Trophoblast cell (in vitro differentiated cells and primary cell): ENCODE results near the gene REC114.

ENCODE experiments used
- DNase-seq, 2 donors: peaks; one replicate each; pipeline ENCODE4 v3.0.0-alpha.2; 2016
- H2AFZ ChIP-seq: 2 replicates; pipeline ENCODE4 v1.6.1; 2013; ENCODE audit warnings: low read length, moderate library complexity, mild to moderate bottlenecking; ENCODE audit not compliant: insufficient read depth, poor library complexity
- H2AK5ac ChIP-seq: 2 replicates; pipeline ENCODE4 v1.6.1; 2013; ENCODE audit warnings: mild to moderate bottlenecking, low read length
- H2BK120ac ChIP-seq: 2 replicates; pipeline ENCODE4 v1.6.1; 2013; ENCODE audit warnings: low read length, mild to moderate bottlenecking, moderate library complexity; ENCODE audit not compliant: insufficient read depth, poor library complexity
- H2BK12ac ChIP-seq: 2 replicates; pipeline ENCODE4 v1.6.1; 2013; ENCODE audit warnings: mild to moderate bottlenecking, low read length, moderate library complexity
- H2BK5ac ChIP-seq: 2 replicates; pipeline ENCODE4 v1.6.1; 2013; ENCODE audit warnings: low read length, low read depth, moderate library complexity, mild to moderate bottlenecking; ENCODE audit not compliant: poor library complexity
- H3K14ac ChIP-seq: 2 replicates; pipeline ENCODE4 v1.6.1; 2013; ENCODE audit warnings: mild to moderate bottlenecking, low read length
- H3K18ac ChIP-seq: 2 replicates; pipeline ENCODE4 v1.6.1; 2013; ENCODE audit warnings: mild to moderate bottlenecking, low read length
- H3K23ac ChIP-seq: 2 replicates; pipeline ENCODE4 v1.6.1; 2013; ENCODE audit warnings: low read length
- H3K27ac ChIP-seq: 2 replicates; pipeline ENCODE4 v1.5.1; 2013; ENCODE audit warnings: low read depth, mild to moderate bottlenecking, inconsistent platforms, low read length, moderate library complexity
- H3K27me3 ChIP-seq: 2 replicates; pipeline ENCODE4 v1.6.1; 2013; ENCODE audit warnings: inconsistent platforms, mild to moderate bottlenecking, low read length, moderate library complexity; ENCODE audit not compliant: insufficient read depth
- H3K36me3 ChIP-seq, 2 experiments: 1 replicate in 1 of 2; 2 replicates in 1 of 2; pipeline ENCODE4 v1.6.1; 2013; ENCODE audit warnings: low read length in 2 of 2, mild to moderate bottlenecking in 2 of 2, moderate library complexity in 1 of 2; ENCODE audit not compliant: insufficient read depth in 2 of 2, control insufficient read depth in 1 of 2
- H3K4ac ChIP-seq: 2 replicates; pipeline ENCODE4 v1.6.1; 2013; ENCODE audit warnings: low read depth, mild to moderate bottlenecking, low read length, moderate library complexity
- H3K4me1 ChIP-seq, 2 experiments: 1 replicate in 1 of 2; 2 replicates in 1 of 2; pipeline ENCODE4 v1.6.1; 2013; ENCODE audit warnings: low read length in 2 of 2, mild to moderate bottlenecking in 2 of 2, moderate library complexity in 1 of 2; ENCODE audit not compliant: insufficient read depth in 2 of 2, control insufficient read depth in 1 of 2
- H3K4me2 ChIP-seq: 2 replicates; pipeline ENCODE4 v1.6.1; 2013; ENCODE audit warnings: inconsistent platforms, mild to moderate bottlenecking, low read length, moderate library complexity
- H3K4me3 ChIP-seq: 2 replicates; pipeline ENCODE4 v1.5.1; 2013; ENCODE audit warnings: mild to moderate bottlenecking, low read depth, low read length, inconsistent platforms
- H3K79me1 ChIP-seq: one replicate; pipeline ENCODE4 v1.6.1; 2013; ENCODE audit warnings: low read length
- H3K79me2 ChIP-seq: 2 replicates; pipeline ENCODE4 v1.6.1; 2013; ENCODE audit warnings: low read length, mild to moderate bottlenecking; ENCODE audit not compliant: control insufficient read depth, insufficient read depth, poor library complexity
- H3K9ac ChIP-seq: 2 replicates; pipeline ENCODE4 v1.6.1; 2013; ENCODE audit warnings: mild to moderate bottlenecking, low read length
- H3K9me3 ChIP-seq: 2 replicates; pipeline ENCODE4 v1.6.1; 2013; ENCODE audit warnings: low read depth, mild to moderate bottlenecking, control low read depth, inconsistent platforms, low read length; ENCODE audit not compliant: insufficient read depth
- H4K12ac ChIP-seq: 2 replicates; pipeline ENCODE4 v1.6.1; 2013; ENCODE audit warnings: low read depth, mild to moderate bottlenecking, low read length, moderate library complexity
- H4K8ac ChIP-seq: 2 replicates; pipeline ENCODE4 v1.6.1; 2013; ENCODE audit warnings: low read depth, mild to moderate bottlenecking, low read length, moderate library complexity
- H4K91ac ChIP-seq: one replicate; pipeline ENCODE4 v1.6.1; 2013; ENCODE audit warnings: low read depth, mild to moderate bottlenecking, low read length, moderate library complexity
- WGBS: extraction: QIAGEN DNeasy Blood & Tissue Kit; methylation state at CpG from one replicate; pipeline ENCODE4 v1.1.7; 2013; ENCODE audit warnings: missing lambda C conversion rate; ENCODE audit not compliant: insufficient read length, insufficient coverage; ENCODE audit errors: extremely low coverage; 5-methylcytosine and 5-hydroxymethylcytosine counted together

The REC114 gene

GRCh38 chr15:73594109-73594508 lies 151.1 kb downstream of the REC114 start:
- no peak overlapping the region for H3K14ac ChIP-seq
- no peak overlapping the region for H2AK5ac ChIP-seq
- no peak for DNase-seq
- no peak overlapping the region for H3K4me2 ChIP-seq
- no peak overlapping the region for H3K23ac ChIP-seq
- no peak overlapping the region for H3K9ac ChIP-seq
- H4K8ac ChIP-seq: no peak overlapping the region
- no peak overlapping the region for H2BK12ac ChIP-seq
- H4K12ac ChIP-seq: no peak overlapping the region
- H2AFZ ChIP-seq: no peak overlapping the region
- no peaks in the 10 kb centered on the region for H3K27me3 ChIP-seq
- peaks cover 8% of the 10 kb centered on the region for H3K79me2 ChIP-seq
- no peak overlapping the region for H2BK120ac ChIP-seq
- no peak overlapping the region for H3K4me3 ChIP-seq
- no peak overlapping the region for H2BK5ac ChIP-seq
- H4K91ac ChIP-seq: no peak overlapping the region
- no peak overlapping the region for H3K4ac ChIP-seq
- H3K18ac ChIP-seq: no peak overlapping the region
- H3K36me3 ChIP-seq: peaks cover under 1 to 9% of the 10 kb centered on the region in 2 experiments
- H3K79me1 ChIP-seq: no peaks in the 10 kb centered on the region
- H3K27ac ChIP-seq: no peak overlapping the region
- peaks cover 0 to 5% of the 10 kb centered on the region in 2 experiments for H3K4me1 ChIP-seq
- no peaks in the 10 kb centered on the region for H3K9me3 ChIP-seq
- no CpG with 5 or more reads among the region's 2 CpGs for whole genome bisulfite sequencing

GRCh38 chr15:73596174-73596573 lies 153.2 kb downstream of the REC114 start:
- Histone ChIP-seq H4K8ac (no peak overlapping the region), H3K23ac (no peak overlapping the region), H3K18ac (no peak overlapping the region), H3K14ac (no peak overlapping the region), H3K79me2 (peaks cover 8% of the 10 kb centered on the region), H3K27ac (no peak overlapping the region), H3K79me1 (no peaks in the 10 kb centered on the region), H3K4ac (peak overlapping the region; percentile 47), H3K4me1 (peaks cover 2 to 13% of the 10 kb centered on the region in 2 experiments), H2AFZ (no peak overlapping the region), H2BK5ac (no peak overlapping the region), H2AK5ac (no peak overlapping the region), H4K91ac (no peak overlapping the region), H2BK12ac (no peak overlapping the region), H3K9ac (no peak overlapping the region), H3K27me3 (no peaks in the 10 kb centered on the region), H3K4me3 (no peak overlapping the region), H3K36me3 (peaks cover 0 to 9% of the 10 kb centered on the region in 2 experiments), H3K9me3 (no peaks in the 10 kb centered on the region), H2BK120ac (no peak overlapping the region), H3K4me2 (no peak overlapping the region), H4K12ac (no peak overlapping the region)
- no CpG with 5 or more reads among the region's 1 CpG for WGBS
- DNase-seq: peak in 1 of 2 donors; percentile 5

- Histone ChIP-seq H3K4me1 (peaks cover 6 to 19% of the 10 kb centered on the region in 2 experiments), H3K27ac (no peak overlapping the region), H2BK120ac (no peak overlapping the region), H3K9me3 (no peaks in the 10 kb centered on the region), H4K91ac (no peak overlapping the region), H2BK5ac (no peak overlapping the region), H3K4ac (peak overlapping the region; percentile 42), H3K4me3 (no peak overlapping the region), H3K9ac (no peak overlapping the region), H2AFZ (no peak overlapping the region), H2AK5ac (no peak overlapping the region), H3K27me3 (no peaks in the 10 kb centered on the region), H3K79me1 (no peaks in the 10 kb centered on the region), H3K14ac (no peak overlapping the region), H3K18ac (peak overlapping the region; percentile 57), H3K79me2 (peaks cover 5% of the 10 kb centered on the region), H2BK12ac (no peak overlapping the region), H3K4me2 (no peak overlapping the region), H3K23ac (no peak overlapping the region), H3K36me3 (peaks cover 0 to 5% of the 10 kb centered on the region in 2 experiments), H4K8ac (no peak overlapping the region), H4K12ac (no peak overlapping the region)
- no CpG with 5 or more reads among the region's 21 CpGs for WGBS
- DNase-seq: no peak
These were observed 154.2 kb downstream of the REC114 start for GRCh38 chr15:73597036-73597638.

- Histone ChIP-seq H2AFZ (no peak overlapping the region), H3K27ac (no peak overlapping the region), H3K9ac (no peak overlapping the region), H3K27me3 (no peaks in the 10 kb centered on the region), H3K36me3 (peaks cover 0 to 5% of the 10 kb centered on the region in 2 experiments), H3K79me1 (no peaks in the 10 kb centered on the region), H3K18ac (no peak overlapping the region), H3K4me2 (no peak overlapping the region), H4K8ac (no peak overlapping the region), H3K9me3 (no peaks in the 10 kb centered on the region), H2BK120ac (no peak overlapping the region), H4K12ac (no peak overlapping the region), H2AK5ac (no peak overlapping the region), H3K4ac (peak overlapping the region; percentile 48), H2BK5ac (no peak overlapping the region), H2BK12ac (no peak overlapping the region), H3K79me2 (peaks cover 5% of the 10 kb centered on the region), H3K4me3 (no peak overlapping the region), H4K91ac (no peak overlapping the region), H3K23ac (no peak overlapping the region), H3K14ac (no peak overlapping the region), H3K4me1 (peaks cover 8 to 28% of the 10 kb centered on the region in 2 experiments)
- DNase-seq: no peak
- WGBS: no CpG with 5 or more reads among the region's 3 CpGs
These were observed 155.7 kb downstream of the REC114 start for GRCh38 chr15:73598530-73599160.
